Testis (tissue), 3 donors: ENCODE results near the gene MEGF11. TPM values are rescaled to one million over a fixed set of nuclear protein-coding genes. Genes with fewer than 3 reads are reported as not detected.

Experiments used
- DNase-seq: peaks from one replicate; pipeline ENCODE4 v3.0.0-alpha.2; 2019
- H3K27ac ChIP-seq, 2 donors: fragments of 200-600 bp; sonication (generic); one replicate each; pipeline ENCODE4 v1.5.1; 2019
- H3K27me3 ChIP-seq: fragments of 200-600 bp; sonication (generic); one replicate; pipeline ENCODE4 v1.5.1; 2019
- H3K36me3 ChIP-seq: fragments of 200-600 bp; sonication (generic); one replicate; pipeline ENCODE4 v1.5.1; 2017; ENCODE audit warnings: low read depth; ENCODE audit errors: missing control alignments
- H3K4me1 ChIP-seq: fragments of 200-600 bp; sonication (generic); one replicate; pipeline ENCODE4 v1.5.1; 2019
- H3K4me3 ChIP-seq, 2 donors: fragments of 200-600 bp; sonication (generic); one replicate each; pipeline ENCODE4 v1.5.1; 2017 to 2019
- H3K9me3 ChIP-seq: fragments of 200-600 bp; sonication (generic); one replicate; pipeline ENCODE4 v1.5.1; 2017
- POLR2A ChIP-seq: fragments of 450-650 bp; IDR thresholded peaks from one replicate; pipeline ENCODE4 v1.6.1; 2017; ENCODE audit warnings: antibody characterized with exemption, mild to moderate bottlenecking, moderate library complexity
- WGBS, 2 donors: methylation state at CpG; one replicate each; pipeline ENCODE4 v1.1.5; 2018; 5-methylcytosine and 5-hydroxymethylcytosine counted together
- intact Hi-C: fragments of 100-400 bp; cut with DNase I; formaldehyde crosslinking; loops from one replicate; pipeline ENCODE4 v1.15.1; 2023; ENCODE audit warnings: low total_unique reads
- polyA plus RNA-seq: library from polyadenylated mRNA; stranded (reverse); fragments of 350-450 nt; fragmentation: Illumina TruSeq; extraction: RNeasy Lipid Tissue Mini Kit (QIAGEN cat#74804); gene quantifications from one replicate; pipeline ENCODE4 v1.2.3, GENCODE V29; 2014; ENCODE audit warnings: low read depth, low replicate concordance; ENCODE audit not compliant: insufficient read depth
- total RNA-seq, 2 donors: library from RNA; depleted of rRNA; stranded (reverse); fragments of >200 nt; gene quantifications; one replicate each; pipeline ENCODE4 v1.2.3, GENCODE V29; 2016
- TF ChIP-seq, protein P1 (sequence below), 3 experiments: fragments of 450-650 bp in 2 of 3; fragments of 200-600 bp in 1 of 3; sonication (generic) in 1 of 3; IDR thresholded peaks; one replicate each; pipeline ENCODE4 v1.5.1; 2016 to 2019; ENCODE audit warnings: antibody characterized with exemption in 3 of 3, mild to moderate bottlenecking in 2 of 3, moderate library complexity in 1 of 3

Gene MEGF11
- total and polyA plus RNA-seq, 3 donors from 2014 or later = 4.5 to 18.7 (median 8.6) TPM

DNA sequence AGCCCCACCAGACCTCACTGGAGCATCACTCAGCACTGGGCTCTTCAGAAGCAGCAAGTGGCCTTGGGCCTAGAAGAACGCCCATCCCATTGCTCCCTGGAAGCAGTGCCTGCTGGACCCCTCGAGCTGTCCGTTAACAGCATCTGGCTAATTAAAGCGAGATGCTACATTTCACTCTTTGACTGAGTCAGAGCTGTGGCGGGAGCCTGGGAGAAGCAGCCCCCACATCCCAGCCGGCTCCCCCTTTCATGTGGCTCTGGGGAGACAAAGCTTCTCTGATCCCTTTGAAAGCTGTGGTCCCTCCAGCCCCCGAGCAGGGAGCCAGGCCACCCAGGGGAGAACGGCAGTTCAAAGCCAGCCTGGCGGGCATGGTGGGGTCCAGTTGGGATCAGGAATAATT is 103.7 kb downstream of the MEGF11 start:
- Histone ChIP-seq H3K4me3 (no peak overlapping the region), H3K36me3 (no peaks in the 10 kb centered on the region), H3K27me3 (no peaks in the 10 kb centered on the region), H3K27ac (no peak overlapping the region), H3K4me1 (no peaks in the 10 kb centered on the region), H3K9me3 (no peaks in the 10 kb centered on the region)
- 75 to 89% methylated on average over 7 to 9 of the region's 9 CpGs for WGBS, 2 donors
- no peak for DNase-seq
- TF ChIP-seq, protein P1, sequence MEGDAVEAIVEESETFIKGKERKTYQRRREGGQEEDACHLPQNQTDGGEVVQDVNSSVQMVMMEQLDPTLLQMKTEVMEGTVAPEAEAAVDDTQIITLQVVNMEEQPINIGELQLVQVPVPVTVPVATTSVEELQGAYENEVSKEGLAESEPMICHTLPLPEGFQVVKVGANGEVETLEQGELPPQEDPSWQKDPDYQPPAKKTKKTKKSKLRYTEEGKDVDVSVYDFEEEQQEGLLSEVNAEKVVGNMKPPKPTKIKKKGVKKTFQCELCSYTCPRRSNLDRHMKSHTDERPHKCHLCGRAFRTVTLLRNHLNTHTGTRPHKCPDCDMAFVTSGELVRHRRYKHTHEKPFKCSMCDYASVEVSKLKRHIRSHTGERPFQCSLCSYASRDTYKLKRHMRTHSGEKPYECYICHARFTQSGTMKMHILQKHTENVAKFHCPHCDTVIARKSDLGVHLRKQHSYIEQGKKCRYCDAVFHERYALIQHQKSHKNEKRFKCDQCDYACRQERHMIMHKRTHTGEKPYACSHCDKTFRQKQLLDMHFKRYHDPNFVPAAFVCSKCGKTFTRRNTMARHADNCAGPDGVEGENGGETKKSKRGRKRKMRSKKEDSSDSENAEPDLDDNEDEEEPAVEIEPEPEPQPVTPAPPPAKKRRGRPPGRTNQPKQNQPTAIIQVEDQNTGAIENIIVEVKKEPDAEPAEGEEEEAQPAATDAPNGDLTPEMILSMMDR (IDR thresholded peaks at IDR 0.05) = no peak
- TF ChIP-seq POLR2A = no peak
- intact Hi-C loops = no loop called here

DNA sequence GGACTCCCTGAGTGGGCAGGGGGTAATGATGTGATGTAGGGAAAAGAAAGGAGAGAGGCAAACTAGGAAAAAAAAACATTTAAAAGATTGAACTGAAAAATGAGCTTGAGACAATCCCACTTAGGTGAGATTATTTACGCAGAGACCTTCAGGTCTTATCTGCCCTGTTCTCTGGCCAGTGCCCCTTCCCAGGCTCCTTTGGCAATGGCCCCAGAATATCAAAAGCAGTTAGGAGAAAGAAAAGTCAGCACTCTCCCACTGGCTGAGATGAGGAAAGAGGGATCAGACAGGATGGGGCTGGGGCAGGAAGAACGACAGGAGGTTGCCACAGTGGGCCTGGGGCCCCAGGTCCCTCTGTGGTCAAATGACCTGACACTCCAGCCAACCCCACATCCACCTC is 105.4 kb downstream of the MEGF11 start:
- Histone ChIP-seq H3K4me3 (no peak overlapping the region), H3K4me1 (no peaks in the 10 kb centered on the region), H3K9me3 (no peaks in the 10 kb centered on the region), H3K27ac (no peak overlapping the region), H3K27me3 (no peaks in the 10 kb centered on the region), H3K36me3 (no peaks in the 10 kb centered on the region)
- intact Hi-C loops = no loop called here
- TF ChIP-seq POLR2A = no peak
- TF ChIP-seq, protein P1 (IDR thresholded peaks at IDR 0.05) = no peak
- no peak for DNase-seq
- 49 to 73% methylated on average over 2 of the region's 2 CpGs for WGBS, 2 donors

DNA sequence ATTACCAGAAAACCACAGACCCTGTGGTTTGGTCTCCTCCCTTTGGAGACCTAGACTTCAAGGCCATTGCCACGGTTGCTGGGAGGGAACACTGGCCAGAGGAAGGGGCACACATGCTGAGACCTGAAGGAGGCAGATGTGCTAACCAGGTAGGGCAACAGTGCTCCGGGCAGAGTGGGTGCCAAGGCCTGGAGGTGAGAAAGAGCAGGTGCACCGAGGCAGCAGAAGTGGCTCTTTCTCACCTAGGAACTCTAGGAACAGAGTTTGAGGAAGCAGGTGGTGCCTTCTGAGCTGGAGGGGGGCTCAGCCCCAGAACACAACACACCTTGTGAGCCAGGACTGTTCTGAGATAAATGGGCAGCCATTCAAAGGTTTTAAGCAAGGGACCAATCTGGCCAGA is 106.1 kb downstream of the MEGF11 start:
- Histone ChIP-seq H3K9me3 (no peaks in the 10 kb centered on the region), H3K4me1 (no peaks in the 10 kb centered on the region), H3K27me3 (no peaks in the 10 kb centered on the region), H3K27ac (no peak overlapping the region), H3K4me3 (no peak overlapping the region), H3K36me3 (no peaks in the 10 kb centered on the region)
- no peak for DNase-seq
- intact Hi-C loops = no loop called here
- TF ChIP-seq POLR2A = no peak
- TF ChIP-seq, protein P1 (IDR thresholded peaks at IDR 0.05) = no peak
- WGBS, 2 donors = 72 to 79% methylated on average over 3 of the region's 3 CpGs

DNA sequence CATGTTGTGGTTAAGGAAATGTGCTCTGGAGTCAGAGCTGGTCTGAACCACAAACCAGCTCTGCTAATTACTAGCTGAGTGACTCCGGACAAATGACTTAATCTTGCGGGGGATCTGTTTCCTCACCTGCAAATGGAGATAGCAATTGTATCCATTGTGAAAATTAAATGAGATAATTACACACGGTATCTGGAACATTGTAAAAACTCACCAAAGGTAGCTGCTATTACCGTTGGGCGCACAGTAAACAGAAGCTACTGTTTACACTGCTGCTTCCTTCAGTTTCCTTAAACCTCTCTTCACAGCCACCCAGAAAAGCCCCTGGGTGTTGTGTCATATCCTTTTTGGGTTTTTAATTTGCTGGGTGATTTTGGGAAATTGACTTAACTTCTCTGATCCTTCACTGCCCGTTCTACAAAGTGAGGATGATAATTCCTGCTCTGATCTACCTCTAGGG is 107.8 kb downstream of the MEGF11 start:
- no peak overlapping the region for H3K27ac ChIP-seq
- 73 to 76% methylated on average over 6 of the region's 6 CpGs for WGBS, 2 donors
- no peak for DNase-seq

More for the DNA sequence above, 107.8 kb downstream of the MEGF11 start:
- Histone ChIP-seq H3K4me3 (no peak overlapping the region), H3K36me3 (no peaks in the 10 kb centered on the region), H3K27me3 (no peaks in the 10 kb centered on the region), H3K4me1 (no peaks in the 10 kb centered on the region), H3K9me3 (no peaks in the 10 kb centered on the region)
- intact Hi-C loops = no loop called here
- TF ChIP-seq, protein P1 (IDR thresholded peaks at IDR 0.05) = no peak
- TF ChIP-seq POLR2A = no peak
